ENCODE data around the gene MACROD2.

- TF ChIP-seq, protein P1, sequence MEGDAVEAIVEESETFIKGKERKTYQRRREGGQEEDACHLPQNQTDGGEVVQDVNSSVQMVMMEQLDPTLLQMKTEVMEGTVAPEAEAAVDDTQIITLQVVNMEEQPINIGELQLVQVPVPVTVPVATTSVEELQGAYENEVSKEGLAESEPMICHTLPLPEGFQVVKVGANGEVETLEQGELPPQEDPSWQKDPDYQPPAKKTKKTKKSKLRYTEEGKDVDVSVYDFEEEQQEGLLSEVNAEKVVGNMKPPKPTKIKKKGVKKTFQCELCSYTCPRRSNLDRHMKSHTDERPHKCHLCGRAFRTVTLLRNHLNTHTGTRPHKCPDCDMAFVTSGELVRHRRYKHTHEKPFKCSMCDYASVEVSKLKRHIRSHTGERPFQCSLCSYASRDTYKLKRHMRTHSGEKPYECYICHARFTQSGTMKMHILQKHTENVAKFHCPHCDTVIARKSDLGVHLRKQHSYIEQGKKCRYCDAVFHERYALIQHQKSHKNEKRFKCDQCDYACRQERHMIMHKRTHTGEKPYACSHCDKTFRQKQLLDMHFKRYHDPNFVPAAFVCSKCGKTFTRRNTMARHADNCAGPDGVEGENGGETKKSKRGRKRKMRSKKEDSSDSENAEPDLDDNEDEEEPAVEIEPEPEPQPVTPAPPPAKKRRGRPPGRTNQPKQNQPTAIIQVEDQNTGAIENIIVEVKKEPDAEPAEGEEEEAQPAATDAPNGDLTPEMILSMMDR (IDR thresholded peaks at IDR 0.05), result no peak
- TF ChIP-seq POLR2A (IDR thresholded peaks at IDR 0.05) (no peak), EP300 (IDR thresholded peaks at IDR 0.05) (no peak)
These were observed 531.6 kb downstream of the MACROD2 start for GRCh38 chr20:14526891-14527290.

Measured in tibial nerve (tissue), 4 donors.